ENCODE data around the gene LPP. TPM values are rescaled to one million over a fixed set of nuclear protein-coding genes. Genes with fewer than 3 reads are reported as not detected.
A peak's percentile ranks its signal among the peaks of the same experiment; 100 is the strongest.

The LPP gene
- total and polyA plus RNA-seq, 9 of the 15 experiments (the other 6 are each of a cell fraction or from before 2014, with no cell fraction given), result 0.07 to 0.18 TPM; not detected in 7

DNA sequence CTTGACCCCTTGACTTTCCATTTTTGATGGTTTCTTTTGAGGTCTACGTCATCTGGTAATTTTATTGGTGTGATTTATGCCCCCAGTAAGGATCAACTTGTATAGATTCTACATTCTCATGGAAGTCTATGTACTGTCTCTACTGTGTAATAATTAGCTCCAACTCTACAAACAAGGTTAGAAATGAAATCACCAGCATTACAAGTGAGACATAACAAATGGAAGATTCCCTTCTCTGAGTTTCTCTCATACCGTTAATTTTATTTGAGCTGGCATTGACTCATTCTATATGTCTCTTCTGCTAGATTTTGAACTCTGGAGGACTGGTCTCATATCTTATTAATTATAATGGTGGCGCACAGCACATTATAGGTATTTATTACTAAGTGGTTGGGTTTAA is 138.9 kb downstream of the LPP start:
- no peaks in the 10 kb centered on the region for H3K36me3 ChIP-seq (ENCODE audit: control insufficient read depth, insufficient read depth, low read length)
- BruUV-seq (replicated peaks), result no TSS peak
- no peak for DNase-seq (ENCODE audit: extremely low read depth in 1 of 4, low spot score in 3 of 4)
- FAIRE-seq, result no peak
- H3K9ac ChIP-seq (ENCODE audit: insufficient read depth in 1 of 2, low read depth in 2 of 2, low read length in 2 of 2), result no peak overlapping the region
- H3K4me2 ChIP-seq (ENCODE audit: insufficient read depth, low read length), result no peak overlapping the region
- no peaks in the 10 kb centered on the region for H3K9me1 ChIP-seq (ENCODE audit: control insufficient read depth, insufficient read depth, low read length)
- no peak overlapping the region for H3K4me3 ChIP-seq
- no peaks in the 10 kb centered on the region for H3K27me3 ChIP-seq (ENCODE audit: control insufficient read depth in 2 of 2, insufficient read depth in 2 of 2, low read length in 2 of 2)
- H3K9me3 ChIP-seq (replicated peaks; ENCODE audit: control insufficient read depth, insufficient read depth, low read depth, low read length), result no peaks in the 10 kb centered on the region
- H3K4me1 ChIP-seq (replicated peaks in 1 of 2; ENCODE audit: control insufficient read depth in 2 of 2, insufficient read depth in 2 of 2, low read length in 2 of 2), result no peaks in the 10 kb centered on the region
- ChIA-PET POLR2A (no interaction called here), CTCF (ENCODE audit: low intra/inter-chr PET ratio) (no interaction called here)
- H4K20me1 ChIP-seq (replicated peaks; ENCODE audit: control insufficient read depth, insufficient read depth, low read length), result no peaks in the 10 kb centered on the region
- ATAC-seq, result no peak
- TF ChIP-seq DMBX1 (CRISPR knock-in tag; IDR thresholded peaks at IDR 0.05; ENCODE audit: borderline replicate concordance) (no peak), ZNF133 (CRISPR knock-in tag; IDR thresholded peaks at IDR 0.05) (no peak), TAF9B (IDR thresholded peaks at IDR 0.05; ENCODE audit: partially characterized antibody) (no peak), GABPB1 (CRISPR knock-in tag; IDR thresholded peaks at IDR 0.05) (no peak)
- 0% methylated on average over 3 of the region's 3 CpGs for WGBS (ENCODE audit: insufficient coverage, low coverage, missing lambda C conversion rate)
- in situ Hi-C loops (cut with MboI), result no loop called here
- no peak overlapping the region for H2AFZ ChIP-seq (ENCODE audit: low read depth, low read length)
- intact Hi-C loops (cut with micrococcal nuclease), result no loop called here
- no peak overlapping the region for H3K27ac ChIP-seq (ENCODE audit: extremely low read depth, low read depth, low read length)
- no peaks in the 10 kb centered on the region for H3K79me2 ChIP-seq (ENCODE audit: control insufficient read depth, insufficient read depth, low read length)

DNA sequence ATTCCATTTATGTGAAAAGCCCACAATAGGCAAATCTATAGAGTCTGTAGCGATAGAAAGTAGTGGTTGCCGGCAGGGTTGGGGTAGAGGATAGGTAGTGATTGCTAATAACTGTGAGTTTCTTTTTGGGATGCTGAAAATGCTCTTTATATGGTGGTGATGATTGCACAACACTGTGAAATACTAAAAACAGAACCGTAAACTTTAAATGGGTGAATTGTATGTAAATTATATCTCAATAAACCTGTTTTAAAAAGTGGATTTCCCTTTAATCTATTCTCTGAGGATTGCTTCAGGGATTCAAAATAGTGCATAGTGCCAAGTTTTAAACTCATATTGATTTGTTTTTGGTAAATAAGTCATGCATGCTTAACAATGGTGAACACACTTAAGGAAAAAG is 140.2 kb downstream of the LPP start:
- BruUV-seq (replicated peaks), result no TSS peak
- Histone ChIP-seq H3K27me3 (ENCODE audit: control insufficient read depth in 2 of 2, insufficient read depth in 2 of 2, low read length in 2 of 2) (no peaks in the 10 kb centered on the region), H3K4me1 (replicated peaks in 1 of 2; ENCODE audit: control insufficient read depth in 2 of 2, insufficient read depth in 2 of 2, low read length in 2 of 2) (no peaks in the 10 kb centered on the region), H3K9me1 (ENCODE audit: control insufficient read depth, insufficient read depth, low read length) (no peaks in the 10 kb centered on the region), H3K79me2 (ENCODE audit: control insufficient read depth, insufficient read depth, low read length) (no peaks in the 10 kb centered on the region), H3K9me3 (replicated peaks; ENCODE audit: control insufficient read depth, insufficient read depth, low read depth, low read length) (no peaks in the 10 kb centered on the region), H3K27ac (ENCODE audit: extremely low read depth, low read depth, low read length) (no peak overlapping the region), H3K4me2 (ENCODE audit: insufficient read depth, low read length) (no peak overlapping the region), H2AFZ (ENCODE audit: low read depth, low read length) (no peak overlapping the region), H3K4me3 (no peak overlapping the region), H4K20me1 (replicated peaks; ENCODE audit: control insufficient read depth, insufficient read depth, low read length) (no peaks in the 10 kb centered on the region), H3K36me3 (ENCODE audit: control insufficient read depth, insufficient read depth, low read length) (no peaks in the 10 kb centered on the region), H3K9ac (ENCODE audit: insufficient read depth in 1 of 2, low read depth in 2 of 2, low read length in 2 of 2) (no peak overlapping the region)
- POLR2A ChIA-PET, result no interaction called here
- in situ Hi-C loops (cut with MboI) (no loop called here), intact Hi-C loops (cut with micrococcal nuclease) (no loop called here)
- TF ChIP-seq RNF2 (IDR thresholded peaks at IDR 0.05), result no peak
- no peak for TF ChIP-seq CEBPG (CRISPR knock-in tag; IDR thresholded peaks at IDR 0.05)
- TF ChIP-seq CEBPG (tag; conservative IDR thresholded peaks at IDR 0.05 in 1 of 2, IDR thresholded peaks at IDR 0.05 in 1 of 2), result peak; percentile 15 to 68; a peak in 2 of 4 replicates
- no peak for TF ChIP-seq ZNF23 (CRISPR knock-in tag; IDR thresholded peaks at IDR 0.05)
- no peak for TF ChIP-seq NEUROD1 (IDR thresholded peaks at IDR 0.05; ENCODE audit: borderline replicate concordance, low read depth, low read length, partially characterized antibody)
- TF ChIP-seq FOXK2 (conservative IDR thresholded peaks at IDR 0.05 in 1 of 2, IDR thresholded peaks at IDR 0.05 in 1 of 2; ENCODE audit: low read depth in 2 of 2), result no peak
- TF ChIP-seq CEBPB (tag; IDR thresholded peaks at IDR 0.05), result peak; percentile 65
- WGBS (ENCODE audit: insufficient coverage, low coverage, missing lambda C conversion rate), result 0% methylated on average over 3 of the region's 3 CpGs
- no peak for DNase-seq (ENCODE audit: extremely low read depth in 1 of 4, low spot score in 3 of 4)
- ATAC-seq, result no peak
- CTCF ChIA-PET (ENCODE audit: low intra/inter-chr PET ratio), result no interaction called here
- no peak for FAIRE-seq

All from K562 (cell line).